Measurements from ENCODE around the gene CCDC138. TPM values are rescaled to one million over a fixed set of nuclear protein-coding genes. Genes with fewer than 3 reads are reported as not detected.

Gene CCDC138
- total and polyA plus RNA-seq, 2 of the 13 experiments (the other 11 are each of a cell fraction or from before 2014, with no cell fraction given): 5.6 to 32.5 TPM

GRCh38 chr2:108786354-108787215, at the start of gene CCDC138 (continued):
- TF ChIP-seq ZNF460 (CRISPR knock-in tag; IDR thresholded peaks at IDR 0.05; ENCODE audit: borderline replicate concordance): no peak
- TF ChIP-seq YEATS2 (CRISPR knock-in tag; IDR thresholded peaks at IDR 0.05; ENCODE audit: borderline replicate concordance): peak; percentile 90
- TF ChIP-seq PRPF4 (IDR thresholded peaks at IDR 0.05; ENCODE audit: low read depth, low read length, poor library complexity, severe bottlenecking): no peak
- peak; percentile 85 for TF ChIP-seq SP4 (CRISPR knock-in tag; IDR thresholded peaks at IDR 0.05)
- TF ChIP-seq, protein P1, sequence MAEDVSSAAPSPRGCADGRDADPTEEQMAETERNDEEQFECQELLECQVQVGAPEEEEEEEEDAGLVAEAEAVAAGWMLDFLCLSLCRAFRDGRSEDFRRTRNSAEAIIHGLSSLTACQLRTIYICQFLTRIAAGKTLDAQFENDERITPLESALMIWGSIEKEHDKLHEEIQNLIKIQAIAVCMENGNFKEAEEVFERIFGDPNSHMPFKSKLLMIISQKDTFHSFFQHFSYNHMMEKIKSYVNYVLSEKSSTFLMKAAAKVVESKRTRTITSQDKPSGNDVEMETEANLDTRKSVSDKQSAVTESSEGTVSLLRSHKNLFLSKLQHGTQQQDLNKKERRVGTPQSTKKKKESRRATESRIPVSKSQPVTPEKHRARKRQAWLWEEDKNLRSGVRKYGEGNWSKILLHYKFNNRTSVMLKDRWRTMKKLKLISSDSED (CRISPR knock-in tag; IDR thresholded peaks at IDR 0.05): no peak
- TF ChIP-seq, protein P2, sequence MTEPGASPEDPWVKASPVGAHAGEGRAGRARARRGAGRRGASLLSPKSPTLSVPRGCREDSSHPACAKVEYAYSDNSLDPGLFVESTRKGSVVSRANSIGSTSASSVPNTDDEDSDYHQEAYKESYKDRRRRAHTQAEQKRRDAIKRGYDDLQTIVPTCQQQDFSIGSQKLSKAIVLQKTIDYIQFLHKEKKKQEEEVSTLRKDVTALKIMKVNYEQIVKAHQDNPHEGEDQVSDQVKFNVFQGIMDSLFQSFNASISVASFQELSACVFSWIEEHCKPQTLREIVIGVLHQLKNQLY (CRISPR knock-in tag; IDR thresholded peaks at IDR 0.05): peak; percentile 18; the same call in 1 of the 2 replicates
- TF ChIP-seq, protein P3, sequence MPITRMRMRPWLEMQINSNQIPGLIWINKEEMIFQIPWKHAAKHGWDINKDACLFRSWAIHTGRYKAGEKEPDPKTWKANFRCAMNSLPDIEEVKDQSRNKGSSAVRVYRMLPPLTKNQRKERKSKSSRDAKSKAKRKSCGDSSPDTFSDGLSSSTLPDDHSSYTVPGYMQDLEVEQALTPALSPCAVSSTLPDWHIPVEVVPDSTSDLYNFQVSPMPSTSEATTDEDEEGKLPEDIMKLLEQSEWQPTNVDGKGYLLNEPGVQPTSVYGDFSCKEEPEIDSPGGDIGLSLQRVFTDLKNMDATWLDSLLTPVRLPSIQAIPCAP (CRISPR knock-in tag; IDR thresholded peaks at IDR 0.05; ENCODE audit: low read depth): no peak
- TF ChIP-seq TBL1XR1 (IDR thresholded peaks at IDR 0.05; ENCODE audit: borderline replicate concordance, low read length, partially characterized antibody): no peak
- TF ChIP-seq FOXJ3 (CRISPR knock-in tag; IDR thresholded peaks at IDR 0.05; ENCODE audit: borderline replicate concordance): 0 out of 2 replicates have a peak, but pooled peaks have one; percentile 35
- peak; percentile 90; the same call in 1 of the 2 replicates for TF ChIP-seq KDM3A (CRISPR knock-in tag; IDR thresholded peaks at IDR 0.05; ENCODE audit: low read depth)
- TF ChIP-seq, protein P4, sequence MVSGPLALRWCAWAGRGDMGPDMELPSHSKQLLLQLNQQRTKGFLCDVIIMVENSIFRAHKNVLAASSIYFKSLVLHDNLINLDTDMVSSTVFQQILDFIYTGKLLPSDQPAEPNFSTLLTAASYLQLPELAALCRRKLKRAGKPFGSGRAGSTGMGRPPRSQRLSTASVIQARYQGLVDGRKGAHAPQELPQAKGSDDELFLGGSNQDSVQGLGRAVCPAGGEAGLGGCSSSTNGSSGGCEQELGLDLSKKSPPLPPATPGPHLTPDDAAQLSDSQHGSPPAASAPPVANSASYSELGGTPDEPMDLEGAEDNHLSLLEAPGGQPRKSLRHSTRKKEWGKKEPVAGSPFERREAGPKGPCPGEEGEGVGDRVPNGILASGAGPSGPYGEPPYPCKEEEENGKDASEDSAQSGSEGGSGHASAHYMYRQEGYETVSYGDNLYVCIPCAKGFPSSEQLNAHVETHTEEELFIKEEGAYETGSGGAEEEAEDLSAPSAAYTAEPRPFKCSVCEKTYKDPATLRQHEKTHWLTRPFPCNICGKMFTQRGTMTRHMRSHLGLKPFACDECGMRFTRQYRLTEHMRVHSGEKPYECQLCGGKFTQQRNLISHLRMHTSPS (CRISPR knock-in tag; IDR thresholded peaks at IDR 0.05; ENCODE audit: low read depth): no peak
- peak; percentile 27; the same call in 1 of the 2 replicates for TF ChIP-seq SMAD3 (CRISPR knock-in tag; IDR thresholded peaks at IDR 0.05)
- no peak for TF ChIP-seq RNF219 (CRISPR knock-in tag; IDR thresholded peaks at IDR 0.05)
- TF ChIP-seq REXO4 (CRISPR knock-in tag; IDR thresholded peaks at IDR 0.05; ENCODE audit: borderline replicate concordance): no peak
- peak; percentile 91; the same call in 1 of the 2 replicates for TF ChIP-seq ZSCAN31 (CRISPR knock-in tag; IDR thresholded peaks at IDR 0.05; ENCODE audit: low read depth)
- no peak; the same call in 1 of the 2 replicates for TF ChIP-seq GFI1 (CRISPR knock-in tag; IDR thresholded peaks at IDR 0.05; ENCODE audit: borderline replicate concordance)
- TF ChIP-seq SAFB2 (CRISPR knock-in tag; IDR thresholded peaks at IDR 0.05; ENCODE audit: borderline replicate concordance, low read depth): peak; percentile 50; the same call in 1 of the 2 replicates
- TF ChIP-seq NPAS2 (CRISPR knock-in tag; IDR thresholded peaks at IDR 0.05; ENCODE audit: borderline replicate concordance): no peak

Data from HepG2 (cell line).